GM12892 (cell line): ENCODE measurements around the gene ZMIZ1.

Experiments
- POLR2A ChIP-seq: IDR thresholded peaks from 2 replicates; pipeline ENCODE4 v1.6.1; 2011; ENCODE audit warnings: low read depth, low read length, control low read depth
- POLR2AphosphoS5 ChIP-seq: IDR thresholded peaks from 2 replicates; pipeline ENCODE4 v1.6.1; 2011; ENCODE audit warnings: low read depth, low read length, control low read depth

DNA sequence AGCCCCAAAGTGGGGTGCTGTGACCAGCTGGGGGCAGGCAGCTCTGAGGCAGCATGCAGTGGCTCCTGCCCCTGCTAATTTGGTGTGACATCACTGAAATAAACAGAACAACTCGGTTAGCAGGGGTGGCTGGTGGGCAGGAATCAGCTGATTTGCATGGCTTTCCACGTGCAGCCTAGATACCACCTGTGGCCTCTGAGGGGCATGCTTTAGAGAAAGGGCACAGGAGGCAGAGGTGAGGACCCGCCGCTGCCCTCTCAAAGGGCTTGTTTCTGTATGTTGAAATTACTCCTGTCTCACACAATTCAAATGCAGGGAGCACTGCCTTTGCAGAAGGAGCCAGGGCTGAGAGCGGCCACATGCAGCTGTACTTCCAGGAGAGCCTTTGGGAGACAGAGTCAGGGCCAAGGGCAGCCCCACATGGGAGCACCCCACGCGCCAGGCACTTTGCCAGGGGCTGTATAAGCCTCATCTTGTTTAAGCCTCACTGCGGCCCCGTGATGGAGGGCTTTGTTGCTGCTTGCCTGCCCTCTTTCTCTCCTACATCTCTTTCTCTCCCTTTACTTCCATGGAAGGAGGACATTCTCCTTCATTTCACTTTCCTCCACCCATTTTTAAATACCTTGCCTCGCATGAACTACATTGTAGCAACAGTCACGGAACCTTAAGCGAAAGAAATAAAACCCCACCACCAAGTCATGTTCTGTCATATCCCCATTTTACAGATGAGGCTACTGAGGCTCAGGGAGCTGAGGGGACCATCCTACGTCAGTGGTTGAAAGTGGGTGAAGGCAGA is 137.7 kb downstream of the ZMIZ1 start:
- TF ChIP-seq POLR2A (no peak), POLR2AphosphoS5 (no peak)
